Effector memory CD4-positive, alpha-beta T cell (primary cell): Measurements from ENCODE around the gene PDLIM3.
"Not testable (repeated sequence)": the region's sequence is repeated elsewhere in the genome, so short reads cannot be mapped to it uniquely, and the experiment has no call there.

Experiments
- DNase-seq, 3 donors: peaks; one replicate each; pipeline ENCODE4 v3.0.0-alpha.2; 2020
- H3K27ac ChIP-seq: 2 replicates; pipeline ENCODE4 v1.7.0; 2013; ENCODE audit warnings: mild to moderate bottlenecking, low read length, moderate library complexity; ENCODE audit not compliant: insufficient read depth, poor library complexity, severe bottlenecking
- H3K27me3 ChIP-seq: replicated peaks from 2 replicates; pipeline ENCODE4 v1.7.0; 2013; ENCODE audit warnings: mild to moderate bottlenecking, low read length; ENCODE audit not compliant: insufficient read depth, control insufficient read depth, poor library complexity, severe bottlenecking
- H3K36me3 ChIP-seq: 2 replicates; pipeline ENCODE4 v1.7.0; 2013; ENCODE audit warnings: mild to moderate bottlenecking, low read length, moderate library complexity; ENCODE audit not compliant: control insufficient read depth, insufficient read depth
- H3K4me1 ChIP-seq: 2 replicates; pipeline ENCODE4 v1.7.0; 2013; ENCODE audit warnings: low read length, mild to moderate bottlenecking; ENCODE audit not compliant: control insufficient read depth, insufficient read depth, poor library complexity, severe bottlenecking
- H3K4me3 ChIP-seq: 2 replicates; pipeline ENCODE4 v1.7.0; 2013; ENCODE audit warnings: low read length, low read depth, mild to moderate bottlenecking; ENCODE audit not compliant: insufficient read depth, poor library complexity, severe bottlenecking
- H3K9me3 ChIP-seq: 2 replicates; pipeline ENCODE4 v1.7.0; 2013; ENCODE audit warnings: mild to moderate bottlenecking, low read length, moderate library complexity; ENCODE audit not compliant: control insufficient read depth

PDLIM3 gene

DNA sequence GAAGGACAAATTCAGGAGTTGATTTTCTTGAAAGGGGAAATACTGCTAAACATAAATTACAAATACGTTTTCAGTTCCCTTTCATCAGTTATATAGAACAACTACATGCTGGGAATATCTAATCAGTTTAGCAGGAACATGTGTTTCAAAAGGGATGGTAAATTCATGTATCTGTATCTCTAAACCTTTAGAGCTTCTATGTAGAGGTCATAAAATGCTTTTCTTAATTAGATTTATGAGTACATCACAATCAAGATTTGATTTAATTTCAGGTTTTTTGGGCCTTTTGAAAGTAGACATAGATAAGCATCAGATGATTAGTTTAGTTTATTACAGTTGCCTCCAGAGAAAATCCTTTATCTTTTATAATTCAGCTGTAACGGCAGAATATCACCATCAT lies 12.9 kb downstream of the PDLIM3 start:
- Histone ChIP-seq H3K27me3 (no peaks in the 10 kb centered on the region), H3K4me1 (no peaks in the 10 kb centered on the region), H3K4me3 (no peak overlapping the region), H3K9me3 (no peaks in the 10 kb centered on the region), H3K27ac (no peak overlapping the region), H3K36me3 (no peaks in the 10 kb centered on the region)
- DNase-seq = no peak

DNA sequence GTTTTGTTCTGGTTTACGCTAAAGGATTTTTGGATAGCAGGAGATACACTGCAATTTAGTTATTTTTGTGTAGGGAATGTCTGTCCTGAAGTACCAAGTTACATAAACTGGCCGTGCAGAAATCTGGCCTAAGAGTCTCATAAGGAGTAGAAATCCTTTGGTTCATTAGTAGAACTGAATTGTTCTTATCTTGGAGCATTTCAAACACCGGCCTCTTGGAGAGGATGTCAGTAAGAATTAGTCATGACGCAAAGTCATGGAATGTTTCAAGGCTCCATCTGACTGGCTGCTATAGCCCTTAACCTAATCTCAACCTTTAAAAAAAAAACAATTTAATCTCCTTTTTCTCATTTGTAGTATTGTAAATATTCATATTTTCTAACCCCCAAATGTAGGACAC lies 15.2 kb downstream of the PDLIM3 start:
- Histone ChIP-seq H3K36me3 (no peaks in the 10 kb centered on the region), H3K4me1 (no peaks in the 10 kb centered on the region), H3K9me3 (no peaks in the 10 kb centered on the region), H3K4me3 (no peak overlapping the region), H3K27me3 (no peaks in the 10 kb centered on the region), H3K27ac (no peak overlapping the region)
- no peak for DNase-seq

- H3K36me3 ChIP-seq = no peaks in the 10 kb centered on the region
- DNase-seq = no peak
- peaks cover 5% of the 10 kb centered on the region for H3K27me3 ChIP-seq
- H3K4me1 ChIP-seq = peaks cover 4% of the 10 kb centered on the region
- H3K9me3 ChIP-seq = no peaks in the 10 kb centered on the region
- no peak overlapping the region for H3K27ac ChIP-seq
- no peak overlapping the region for H3K4me3 ChIP-seq
These were observed 16.8 kb downstream of the PDLIM3 start for GRCh38 chr4:185518494-185518893.

DNA sequence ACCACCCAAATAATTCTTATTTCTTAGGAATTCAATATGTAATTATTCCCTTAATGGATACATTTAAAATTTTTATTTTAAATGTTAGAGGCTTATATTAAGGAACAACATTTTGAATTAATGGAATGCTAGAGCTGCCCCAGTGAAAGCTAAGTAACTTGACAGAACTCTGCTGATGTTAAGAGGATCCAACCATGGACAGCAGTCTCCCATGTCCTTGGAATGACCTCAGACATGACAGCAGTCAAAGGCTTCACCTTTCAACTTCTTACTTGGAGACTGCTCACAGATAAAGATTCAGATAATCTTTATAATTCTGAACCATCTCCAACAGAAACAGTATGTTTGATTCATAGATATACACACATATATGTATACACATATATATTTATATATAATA lies 17.2 kb downstream of the PDLIM3 start:
- no peak for DNase-seq
- H3K27ac ChIP-seq = no peak overlapping the region
- peaks cover 6% of the 10 kb centered on the region for H3K27me3 ChIP-seq
- no peaks in the 10 kb centered on the region for H3K36me3 ChIP-seq
- H3K4me3 ChIP-seq = no peak overlapping the region
- no peaks in the 10 kb centered on the region for H3K9me3 ChIP-seq
- peaks cover 8% of the 10 kb centered on the region for H3K4me1 ChIP-seq

DNA sequence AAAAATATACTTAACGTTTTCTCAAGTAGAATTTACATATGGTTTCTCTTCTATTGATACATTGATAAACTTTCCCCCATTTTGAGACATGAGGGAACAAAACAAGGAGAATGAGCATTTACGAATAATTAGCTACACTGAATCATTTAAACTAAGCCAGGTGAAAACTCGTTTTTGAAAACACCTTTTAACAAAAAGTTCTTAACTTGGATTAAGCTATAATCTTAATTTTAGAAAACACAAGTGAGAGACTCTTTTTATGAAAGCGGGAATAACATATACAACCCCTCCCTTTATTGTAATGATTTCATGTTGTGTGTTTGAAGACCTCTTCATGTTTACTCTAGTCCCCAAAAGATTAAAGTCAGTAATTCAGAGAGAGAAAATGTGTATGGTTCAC lies 20.1 kb downstream of the PDLIM3 start:
- Histone ChIP-seq H3K4me1 (peaks cover 12% of the 10 kb centered on the region), H3K36me3 (no peaks in the 10 kb centered on the region), H3K27me3 (peaks cover 15% of the 10 kb centered on the region), H3K27ac (no peak overlapping the region), H3K4me3 (no peak overlapping the region), H3K9me3 (no peaks in the 10 kb centered on the region)
- no peak for DNase-seq

DNA sequence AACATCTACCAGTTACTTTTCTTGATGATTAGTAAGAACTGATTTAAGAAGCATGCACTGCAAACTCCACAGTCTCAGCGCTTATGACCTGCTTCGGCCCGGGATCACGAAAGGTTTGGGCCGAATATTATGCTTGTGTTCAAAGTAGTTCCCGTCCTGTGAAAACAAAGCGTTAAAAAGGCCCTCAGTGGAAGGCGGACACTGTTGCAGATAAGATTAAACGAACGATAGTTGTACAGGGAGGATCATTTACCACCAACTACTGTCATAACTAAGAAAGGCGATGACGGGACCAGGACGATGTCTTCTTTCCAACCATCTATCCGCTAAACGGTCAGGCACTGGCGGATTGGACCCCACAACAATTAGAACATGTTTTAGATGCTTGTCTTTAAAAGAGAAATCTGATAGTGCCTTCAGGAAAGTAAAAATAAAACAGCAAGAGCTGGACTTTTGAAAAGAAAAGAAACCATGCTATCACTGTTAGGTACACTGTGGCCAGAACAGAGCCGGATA lies 21.1 kb downstream of the PDLIM3 start:
- Histone ChIP-seq H3K27me3 (peaks cover 15% of the 10 kb centered on the region), H3K4me3 (no peak overlapping the region), H3K4me1 (peaks cover 12% of the 10 kb centered on the region), H3K9me3 (no peaks in the 10 kb centered on the region), H3K36me3 (no peaks in the 10 kb centered on the region), H3K27ac (no peak overlapping the region)
- DNase-seq = no peak

- H3K4me3 ChIP-seq = no peak overlapping the region
These were observed 21.7 kb downstream of the PDLIM3 start for GRCh38 chr4:185513489-185514181.

DNA sequence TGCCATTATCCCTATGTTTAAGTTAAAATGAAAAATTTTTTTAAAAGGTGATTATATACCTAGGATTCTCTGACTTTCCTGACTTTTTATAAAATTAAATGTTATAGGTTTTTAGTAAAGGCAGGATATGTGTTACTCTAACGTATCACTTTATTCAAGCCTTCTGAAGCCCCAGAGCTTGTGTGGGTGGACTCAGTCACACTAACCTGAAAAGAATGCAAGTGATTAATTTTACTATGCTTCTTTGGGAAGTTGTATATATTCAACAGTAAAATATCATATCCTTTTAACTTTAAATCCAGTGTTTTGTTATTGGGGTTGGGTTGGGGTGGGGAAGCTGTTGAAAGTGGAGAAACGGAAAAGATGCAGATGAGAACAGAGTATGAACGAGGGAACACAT lies 22.8 kb downstream of the PDLIM3 start:
- H3K36me3 ChIP-seq = no peaks in the 10 kb centered on the region
- H3K27ac ChIP-seq = no peak overlapping the region
- H3K9me3 ChIP-seq = no peaks in the 10 kb centered on the region
- H3K4me1 ChIP-seq = peaks cover 12% of the 10 kb centered on the region
- no peak for DNase-seq
- peaks cover 15% of the 10 kb centered on the region for H3K27me3 ChIP-seq
- no peak overlapping the region for H3K4me3 ChIP-seq

More at GRCh38 chr4:185513489-185514181, 21.7 kb downstream of the PDLIM3 start:
- DNase-seq = peak in 2 of 3 donors; percentile 4 to 12
- H3K4me1 ChIP-seq = peaks cover 12% of the 10 kb centered on the region
- no peaks in the 10 kb centered on the region for H3K36me3 ChIP-seq
- H3K27me3 ChIP-seq = peaks cover 15% of the 10 kb centered on the region
- no peak overlapping the region for H3K27ac ChIP-seq
- no peaks in the 10 kb centered on the region for H3K9me3 ChIP-seq

- not testable (repeated sequence) for H3K27ac ChIP-seq, DNase-seq, H3K9me3 ChIP-seq, H3K4me3 ChIP-seq, H3K36me3 ChIP-seq
- H3K4me1 ChIP-seq = peaks cover 12% of the 10 kb centered on the region
- H3K27me3 ChIP-seq = peaks cover 15% of the 10 kb centered on the region
These were observed 24.1 kb downstream of the PDLIM3 start for GRCh38 chr4:185511243-185511642.

DNA sequence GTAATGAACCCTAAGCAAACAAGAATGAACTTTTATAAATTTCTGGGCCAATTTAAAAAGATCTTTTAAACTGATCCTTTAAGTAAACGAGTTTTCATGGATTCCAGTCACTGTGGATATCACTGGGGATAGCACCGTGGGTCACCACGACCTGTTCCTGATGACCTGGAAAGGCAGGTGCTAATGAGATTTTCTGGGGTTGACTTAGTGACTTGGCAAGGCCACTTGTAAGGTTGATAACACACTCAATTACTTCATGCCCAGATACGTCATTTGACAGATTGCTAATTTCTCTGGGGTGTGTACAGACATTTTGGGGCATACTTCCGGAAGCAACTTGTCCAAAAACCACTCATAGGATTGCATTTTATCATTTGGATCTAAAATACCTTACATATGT lies 24.5 kb downstream of the PDLIM3 start:
- peaks cover 15% of the 10 kb centered on the region for H3K27me3 ChIP-seq
- peaks cover 12% of the 10 kb centered on the region for H3K4me1 ChIP-seq
- H3K36me3 ChIP-seq = no peaks in the 10 kb centered on the region
- no peak overlapping the region for H3K4me3 ChIP-seq
- DNase-seq = no peak
- H3K9me3 ChIP-seq = no peaks in the 10 kb centered on the region
- no peak overlapping the region for H3K27ac ChIP-seq
